SW 1271 (cell line): Measurements from ENCODE around the gene PAQR7.
A peak's percentile ranks its signal among the peaks of the same experiment; 100 is the strongest.

Experiments
- DNase-seq, 2 experiments: peaks; one replicate each; lab custom pipeline; 2025; lab: John Stamatoyannopoulos, UW

PAQR7 gene, protein sequence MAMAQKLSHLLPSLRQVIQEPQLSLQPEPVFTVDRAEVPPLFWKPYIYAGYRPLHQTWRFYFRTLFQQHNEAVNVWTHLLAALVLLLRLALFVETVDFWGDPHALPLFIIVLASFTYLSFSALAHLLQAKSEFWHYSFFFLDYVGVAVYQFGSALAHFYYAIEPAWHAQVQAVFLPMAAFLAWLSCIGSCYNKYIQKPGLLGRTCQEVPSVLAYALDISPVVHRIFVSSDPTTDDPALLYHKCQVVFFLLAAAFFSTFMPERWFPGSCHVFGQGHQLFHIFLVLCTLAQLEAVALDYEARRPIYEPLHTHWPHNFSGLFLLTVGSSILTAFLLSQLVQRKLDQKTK

DNA sequence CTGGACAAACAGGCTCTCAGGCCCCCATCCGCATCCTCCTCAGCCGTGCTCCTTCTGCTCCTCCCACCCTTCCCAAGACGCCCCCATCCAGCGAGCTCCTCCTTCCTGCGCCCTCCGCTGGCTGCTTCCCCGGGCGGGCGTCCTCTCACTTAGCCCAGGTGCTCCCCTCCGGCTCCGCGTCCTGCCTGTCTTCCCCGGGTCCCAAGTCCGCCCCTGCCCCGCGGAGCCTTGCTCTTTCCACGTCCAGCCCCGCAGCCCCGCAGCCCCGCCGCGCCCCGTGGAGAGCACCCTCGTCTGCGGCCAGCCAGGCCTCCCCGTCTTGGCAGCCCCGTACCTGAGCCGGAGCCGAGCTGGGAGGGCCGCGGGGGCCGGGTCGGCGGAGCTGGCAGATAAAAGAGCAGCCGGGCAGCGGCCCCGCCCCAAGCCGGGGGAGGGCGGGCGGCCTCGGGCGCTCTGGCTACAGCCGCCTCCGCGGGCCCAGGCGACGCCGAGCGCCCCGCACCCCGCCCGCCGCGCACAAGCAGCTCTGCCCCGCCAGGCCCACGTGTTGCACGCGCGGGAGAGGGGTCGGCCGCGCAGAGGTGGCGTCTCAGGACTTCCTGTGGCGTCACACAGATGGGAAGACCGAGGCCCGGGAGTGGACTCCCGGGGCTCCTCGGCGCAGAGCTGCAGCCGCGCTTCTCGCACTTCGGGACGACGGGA is at the start of gene PAQR7:
TSS of gene PAQR7 (minus strand) at position 555 of the 702 bp plus-strand sequence. CDS start 11,869 bp downstream, outside the sequence.
- DNase-seq, result peak in 1 of 2 experiments; percentile 58

DNA sequence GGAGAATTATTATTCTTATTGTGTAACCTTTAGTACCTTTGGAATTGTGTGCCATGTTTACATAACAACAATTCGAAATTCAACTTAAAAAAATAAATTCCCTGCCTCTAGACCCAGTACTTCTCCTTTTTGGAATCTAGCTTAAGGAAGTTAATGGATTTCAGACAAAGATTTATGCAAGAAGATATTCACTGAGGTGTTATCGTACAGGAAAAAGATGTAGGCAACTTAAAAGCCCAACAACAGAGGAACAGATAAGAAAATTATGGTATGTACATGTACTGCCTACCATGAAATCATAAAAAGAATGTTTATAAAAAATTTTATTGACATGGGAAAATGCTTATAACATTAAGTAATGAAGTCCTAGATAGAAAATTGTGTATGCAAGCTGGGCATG is 48.9 kb upstream of the PAQR7 start:
- DNase-seq, result no peak

DNA sequence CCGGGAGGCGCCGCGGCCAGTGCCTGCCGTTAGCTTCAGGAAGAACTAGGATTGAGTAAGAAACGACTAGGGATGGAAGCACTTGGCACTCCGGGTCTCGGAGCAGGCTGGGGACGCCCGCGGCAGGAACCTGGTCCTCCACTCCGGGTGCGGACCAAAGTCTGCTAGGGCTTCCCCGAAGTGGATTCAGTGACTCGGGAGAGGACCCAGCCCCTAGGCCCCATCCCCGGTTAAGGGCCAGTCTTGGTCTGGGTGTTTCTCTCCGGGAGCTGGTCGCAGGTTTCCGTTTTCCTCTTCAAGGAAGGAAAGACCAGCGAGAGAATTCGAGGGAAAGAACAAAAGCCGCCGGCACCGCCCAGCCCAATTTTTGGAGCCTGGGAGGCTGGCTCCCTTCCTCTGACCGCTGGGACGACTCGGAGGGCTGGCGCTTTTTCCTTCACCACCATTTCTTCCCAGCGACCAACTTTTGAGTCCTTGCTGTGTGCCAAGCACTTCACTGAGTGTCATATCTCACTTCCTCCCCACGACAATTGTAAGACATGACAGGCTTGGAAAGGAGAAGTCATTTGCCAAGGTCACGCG is 47.6 kb upstream of the PAQR7 start:
- DNase-seq, result no peak

DNA sequence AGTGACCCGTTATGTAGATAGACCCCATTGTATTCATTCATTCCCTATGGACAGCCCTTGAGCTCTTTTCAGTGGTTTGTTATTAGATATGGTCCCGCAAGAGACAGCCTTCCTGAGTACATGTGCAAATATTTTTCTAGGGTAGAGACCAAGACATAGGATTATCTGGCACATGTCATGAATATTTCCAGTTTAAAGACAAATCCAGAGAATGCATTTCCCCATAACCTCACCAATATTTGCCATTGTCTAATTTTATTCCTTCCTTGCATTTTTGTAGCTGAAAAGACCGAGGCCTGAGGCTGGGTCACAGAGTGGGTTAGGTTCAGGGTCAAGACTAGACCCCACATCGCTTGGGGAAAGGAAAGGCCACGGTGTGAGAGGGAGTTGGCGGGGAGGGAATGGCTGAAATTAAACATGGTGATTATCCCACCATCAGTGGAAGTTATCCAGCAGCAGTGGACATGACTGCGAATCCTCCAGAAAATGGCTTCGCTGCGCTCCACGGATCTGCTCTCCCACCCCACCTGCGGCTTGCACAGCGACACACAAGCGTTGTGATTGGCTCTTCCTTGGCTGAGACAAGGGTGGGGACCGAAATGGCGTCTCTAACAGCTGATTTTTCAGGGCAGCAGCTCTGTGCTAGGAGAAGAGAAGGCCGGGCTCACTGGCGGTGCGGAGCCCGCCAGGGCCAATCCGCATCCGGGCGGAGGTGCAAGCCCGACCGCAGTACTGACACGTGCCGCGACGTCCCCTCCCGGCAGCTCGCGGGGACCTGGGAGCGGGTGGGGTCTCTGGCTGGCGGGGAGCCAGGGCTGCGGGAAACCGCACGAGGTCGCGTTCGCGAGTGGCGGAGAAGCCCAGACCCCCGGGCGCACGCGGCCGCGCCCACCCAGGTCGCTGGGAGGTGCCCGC is 46.8 kb upstream of the PAQR7 start:
- DNase-seq, result no peak

DNA sequence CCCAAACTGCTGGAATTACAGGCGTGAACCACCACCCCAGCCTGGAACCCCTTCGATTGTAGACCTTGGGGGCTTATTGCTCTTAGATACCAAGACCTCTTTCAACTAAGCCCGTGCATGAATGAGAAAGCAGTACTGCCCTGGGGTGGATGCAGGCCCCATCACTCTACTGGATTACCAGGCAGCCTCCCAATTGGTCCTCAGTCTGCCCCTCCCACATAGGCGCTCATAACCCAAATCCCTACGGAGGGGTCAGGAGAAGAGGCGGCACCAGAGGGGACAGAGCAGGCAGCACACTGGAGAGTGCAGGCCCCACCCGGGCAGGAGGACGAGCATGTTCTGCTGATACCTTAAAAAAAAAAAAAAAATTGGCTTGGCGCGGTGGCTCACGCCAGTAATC is 43.1 kb upstream of the PAQR7 start:
- DNase-seq, result no peak

DNA sequence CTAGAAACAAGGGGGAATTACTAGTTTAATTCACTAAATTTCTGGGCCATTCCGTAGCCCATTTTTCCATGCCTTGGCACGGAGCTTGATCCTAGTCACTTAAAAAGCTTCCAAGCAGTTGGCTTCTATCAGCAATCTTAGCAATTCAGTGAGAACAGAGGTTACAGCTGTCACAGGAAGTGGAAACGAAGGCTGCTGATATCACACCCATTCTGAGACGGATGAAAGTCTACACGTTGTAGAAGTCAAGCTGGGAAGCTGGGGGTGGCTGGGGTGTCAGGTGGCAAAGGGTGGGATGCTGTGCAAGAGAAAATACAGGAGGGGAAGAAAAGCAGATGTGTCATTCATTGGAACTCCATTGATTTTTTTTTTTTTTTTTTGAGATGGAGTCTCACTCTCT is 42.5 kb upstream of the PAQR7 start:
- DNase-seq, result no peak

DNA sequence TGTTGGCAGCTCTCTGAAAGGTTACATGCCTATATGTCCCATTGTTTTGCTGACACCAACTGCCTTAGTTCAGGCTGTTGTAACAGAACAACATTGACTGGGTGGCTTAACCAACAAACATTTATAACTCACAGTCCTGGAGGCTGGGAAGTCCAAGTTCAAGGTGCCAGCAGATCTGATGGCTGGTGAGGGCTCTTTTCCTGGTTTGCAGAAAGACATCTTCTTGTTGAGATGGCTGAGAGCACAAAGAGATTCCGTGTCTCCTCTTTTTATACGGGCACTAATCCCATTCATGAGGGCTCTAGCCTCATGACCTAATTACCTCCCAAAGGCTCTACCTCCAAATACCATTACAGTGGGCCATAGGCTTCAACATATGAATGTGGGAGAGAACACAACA is 41.0 kb upstream of the PAQR7 start:
- DNase-seq, result no peak

DNA sequence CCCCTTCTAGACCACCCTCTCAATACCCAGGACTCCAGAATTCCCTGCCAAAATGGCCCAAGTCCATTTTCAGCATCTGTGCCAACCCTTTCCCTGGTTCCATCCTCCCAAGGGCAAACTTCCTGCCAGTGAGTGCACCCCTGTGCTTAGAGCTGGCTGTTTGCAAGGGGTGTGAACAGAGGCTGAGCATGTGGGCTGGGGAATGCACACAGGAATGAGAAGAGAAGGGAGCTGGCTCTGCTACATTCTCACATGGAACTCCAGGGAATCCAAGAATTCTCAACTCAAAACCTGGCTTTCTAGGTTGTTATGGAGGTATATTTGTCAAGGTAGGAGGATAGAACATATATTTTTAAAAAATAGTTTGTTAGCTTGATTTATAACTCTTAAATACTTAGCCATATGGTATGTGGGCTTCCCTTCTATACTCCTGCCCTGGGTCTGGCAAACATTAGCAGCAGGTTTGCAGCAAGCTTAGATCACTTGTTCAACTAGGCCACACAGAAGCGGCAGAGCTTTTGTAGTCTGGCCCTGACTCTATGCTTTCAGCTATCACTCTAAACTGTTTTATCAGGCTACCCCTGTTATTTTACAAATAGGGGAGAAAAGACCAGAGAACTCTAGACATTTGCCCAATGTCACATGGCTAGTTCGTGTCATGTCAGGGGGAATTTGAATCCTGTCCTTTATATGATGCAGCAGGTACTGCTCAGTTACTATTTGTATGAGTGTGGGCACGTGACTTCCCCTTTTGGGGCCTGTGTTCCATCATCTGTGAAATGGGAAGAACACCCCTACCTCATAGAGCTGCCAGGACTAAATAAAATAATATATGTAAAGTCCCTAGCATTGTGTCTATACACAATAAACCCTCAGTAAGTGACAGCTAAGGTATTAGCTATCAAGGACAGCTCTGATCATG is 38.8 kb upstream of the PAQR7 start:
- DNase-seq, result no peak

DNA sequence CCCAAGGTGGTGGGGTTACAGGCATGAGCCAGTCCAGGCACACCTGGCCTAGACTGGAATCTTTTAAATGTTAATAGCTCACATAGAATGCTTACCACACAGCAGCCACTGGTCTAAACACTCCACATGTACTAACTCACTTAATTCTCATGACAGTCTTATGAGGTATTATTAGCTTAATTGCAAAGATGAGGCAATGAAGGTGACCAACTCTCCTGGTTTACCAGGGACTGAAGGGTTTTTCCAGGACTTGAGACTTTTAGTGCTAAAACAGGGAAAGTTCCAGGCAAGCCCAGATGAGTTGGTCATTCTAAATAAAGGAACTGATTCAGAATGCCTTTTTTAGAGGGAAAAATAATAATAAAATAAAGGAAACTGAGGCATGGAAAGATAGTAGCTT is 37.7 kb upstream of the PAQR7 start:
- no peak for DNase-seq

DNA sequence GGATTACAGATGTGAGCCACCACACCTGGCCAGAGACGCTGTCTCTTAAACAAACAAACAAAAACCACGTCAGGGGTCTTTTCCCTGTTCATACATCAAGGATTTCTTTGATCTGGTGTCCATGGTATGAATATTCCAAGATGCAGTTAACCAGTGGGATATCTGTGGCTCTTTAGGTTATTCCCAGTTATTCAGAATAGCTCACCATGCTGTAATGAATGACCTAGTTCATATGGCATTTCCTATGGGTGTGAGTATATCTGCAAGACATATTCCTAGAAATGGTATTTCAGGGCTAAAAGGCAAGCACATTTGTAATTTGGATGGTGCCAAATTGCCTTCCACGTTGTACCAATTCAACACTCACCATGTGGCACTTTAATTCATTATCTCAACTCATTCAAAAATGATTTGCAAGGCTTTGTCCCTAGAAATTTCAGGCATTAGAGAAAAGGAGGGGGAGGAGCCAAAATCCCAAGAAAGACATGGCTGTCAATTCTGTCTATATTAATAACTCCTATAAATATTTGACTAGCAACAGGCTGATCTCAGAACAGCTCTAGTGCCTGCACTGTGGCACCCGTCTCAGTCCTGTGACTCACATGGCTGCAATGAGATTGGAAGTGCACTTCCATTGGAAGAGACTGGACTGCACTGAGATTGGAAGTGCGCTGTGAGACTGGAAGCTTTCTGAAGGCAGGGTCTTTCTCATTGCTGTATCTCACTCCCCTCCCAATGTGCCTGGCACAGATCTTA is 36.7 kb upstream of the PAQR7 start:
- DNase-seq, result peak in 1 of 2 experiments; percentile 27

DNA sequence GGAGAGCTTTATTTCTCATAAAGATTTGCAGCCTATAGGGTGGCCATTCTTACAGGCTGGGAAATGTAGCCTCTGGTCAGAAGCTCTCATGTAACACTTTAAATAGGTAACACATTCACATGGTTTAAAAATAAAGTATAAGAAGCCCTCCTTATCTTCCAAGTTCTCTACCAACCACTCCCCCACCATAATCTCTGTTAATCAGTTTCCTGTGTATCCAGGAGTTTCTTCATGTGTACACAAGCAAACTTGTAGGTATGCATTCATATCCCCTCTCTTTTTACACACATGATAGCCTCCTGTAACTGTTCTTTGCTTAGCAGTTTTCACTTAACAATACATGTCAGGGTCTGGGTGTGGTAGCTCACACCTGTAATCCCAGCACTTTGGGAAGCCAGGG is 35.7 kb upstream of the PAQR7 start:
- no peak for DNase-seq

DNA sequence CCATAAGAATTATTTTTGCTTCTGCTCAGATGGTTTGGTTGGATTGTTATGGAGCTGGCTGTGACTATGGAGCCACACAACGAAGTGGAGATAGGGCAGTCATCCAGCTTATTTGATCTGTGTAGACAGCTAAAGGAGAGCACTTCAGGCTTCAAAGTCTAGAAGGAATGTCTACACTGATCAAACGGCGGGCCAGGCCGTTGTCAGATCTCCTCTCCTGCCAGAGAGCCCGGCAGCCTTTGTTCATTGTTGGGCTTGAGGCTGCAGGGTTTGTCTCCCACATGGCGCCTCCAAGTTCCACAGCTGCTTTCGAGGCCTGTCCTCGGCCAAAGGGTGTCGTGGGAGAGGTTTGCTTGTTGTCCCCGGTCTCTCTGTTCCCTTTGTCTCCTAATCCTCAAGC is 33.5 kb upstream of the PAQR7 start:
- DNase-seq, result no peak

DNA sequence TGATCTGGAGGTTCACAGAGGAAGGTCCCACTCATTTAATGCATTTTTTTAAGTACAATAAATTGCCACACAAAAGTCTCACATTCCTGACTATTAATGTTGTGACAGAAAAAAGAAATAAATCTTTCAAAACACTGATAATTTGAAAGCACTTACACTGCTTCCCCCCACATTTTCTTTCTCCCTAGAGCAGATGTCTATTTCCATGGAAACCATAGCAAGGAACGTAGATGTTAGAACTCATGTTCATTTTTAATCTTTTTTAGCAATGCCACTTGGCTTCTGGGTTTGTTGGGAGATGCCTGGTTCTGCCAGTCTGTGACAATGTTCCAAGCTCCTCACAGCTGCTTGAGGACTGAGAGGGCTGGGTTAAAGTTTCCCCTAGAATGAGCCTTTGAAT is 32.7 kb upstream of the PAQR7 start:
- DNase-seq, result no peak

DNA sequence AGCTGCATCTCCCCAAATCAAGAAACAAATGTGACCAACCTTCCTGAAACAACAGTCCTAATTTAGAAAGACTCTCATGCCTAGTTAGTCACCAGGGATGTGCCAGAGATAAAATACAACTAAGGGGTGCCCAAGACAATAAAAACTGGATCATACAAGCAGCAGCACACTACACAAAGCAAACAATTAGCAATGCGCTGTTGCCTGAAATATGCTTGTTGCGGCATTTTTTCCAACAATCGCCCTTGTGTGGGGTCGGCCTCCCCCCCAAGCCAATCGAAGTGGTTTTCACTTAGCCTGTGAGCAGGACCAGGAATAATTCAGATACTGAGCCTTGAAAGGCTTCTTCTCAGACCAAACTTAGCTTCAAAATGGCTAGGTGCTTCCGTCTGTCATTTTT is 32.1 kb upstream of the PAQR7 start:
- DNase-seq, result no peak

DNA sequence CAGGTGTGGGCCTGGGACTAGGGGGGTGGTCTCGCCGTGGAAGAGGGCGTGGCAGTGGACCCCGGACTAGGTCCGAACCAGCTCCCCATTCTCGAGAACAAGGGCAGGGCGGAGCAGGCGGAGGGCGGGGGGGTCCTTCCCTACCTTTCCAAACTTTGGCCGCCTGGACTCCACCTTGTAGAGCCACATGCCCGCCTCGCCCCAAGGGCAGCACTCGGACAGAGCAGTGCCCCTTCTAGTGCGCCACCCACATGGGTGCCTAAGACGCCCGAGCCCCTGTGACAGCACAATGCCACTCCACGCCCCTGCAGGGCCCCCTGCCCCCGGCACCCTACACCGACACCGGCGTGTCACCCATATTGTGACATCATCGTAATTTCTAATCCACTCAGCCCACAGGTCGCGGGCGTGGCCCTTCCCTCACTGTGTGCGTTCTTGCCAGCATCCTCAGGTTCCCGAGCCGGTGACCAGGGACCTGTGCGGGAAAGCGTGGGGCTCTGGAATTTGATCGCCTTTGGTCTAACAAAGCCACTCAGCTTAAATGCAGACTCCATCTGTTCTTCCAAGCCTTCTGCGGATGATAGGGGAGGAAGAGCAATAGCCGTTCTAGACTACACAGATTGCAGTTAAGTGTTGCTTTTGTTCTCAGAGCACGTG is 31.3 kb upstream of the PAQR7 start:
- DNase-seq, result no peak

DNA sequence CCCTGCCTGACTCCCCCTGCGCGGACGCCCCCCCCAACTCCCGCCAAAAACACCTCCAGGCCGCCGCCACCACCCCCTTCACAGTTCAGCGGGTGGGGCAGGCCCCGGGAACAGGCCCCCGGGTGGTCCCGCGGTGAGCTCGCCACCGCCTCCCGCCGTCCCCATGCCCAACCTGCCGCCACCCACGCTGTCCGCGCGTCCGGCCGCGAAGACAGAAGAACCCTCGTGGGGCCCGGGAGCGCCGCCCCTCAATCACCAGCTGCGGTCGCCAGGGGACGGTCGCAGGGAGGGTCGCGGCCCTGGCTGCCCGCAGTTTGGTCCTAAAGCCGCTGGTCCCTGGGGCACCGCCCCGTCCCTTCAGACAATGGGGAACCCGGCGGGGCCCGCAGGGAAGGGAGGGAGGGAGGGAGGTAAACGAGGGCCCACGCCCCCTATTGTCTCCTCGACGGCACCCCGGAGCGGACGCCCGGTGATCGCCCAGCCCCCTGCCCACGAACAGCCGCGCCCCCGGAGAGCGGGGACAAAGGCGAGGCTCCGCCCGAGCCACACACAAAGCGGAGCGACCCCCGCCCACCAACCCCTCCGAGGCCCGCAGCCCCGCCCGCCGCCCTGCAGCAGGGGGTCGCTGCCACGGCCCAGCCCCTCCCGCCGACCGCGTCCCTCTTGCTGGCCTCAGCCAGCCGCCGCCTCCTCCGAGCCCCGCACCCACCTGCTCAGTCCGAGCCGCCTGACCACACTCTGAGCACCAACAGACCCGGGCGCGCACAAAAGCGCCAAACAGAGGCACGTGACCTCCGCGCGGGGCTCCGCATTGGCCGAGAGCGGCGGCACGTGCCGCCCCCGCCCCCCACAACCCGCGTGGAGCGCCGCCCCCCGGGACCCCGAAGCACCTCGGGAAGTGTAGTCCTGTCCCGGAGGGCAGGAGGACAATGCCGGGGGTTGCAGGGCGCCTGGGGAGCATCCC is 30.5 kb upstream of the PAQR7 start, which contains the start of gene STMN1:
TSS of gene STMN1 (minus strand) at position 740 of the 964 bp plus-strand sequence. CDS start 1,743 bp downstream, outside the sequence.
- peak; percentile 56 to 80 for DNase-seq

DNA sequence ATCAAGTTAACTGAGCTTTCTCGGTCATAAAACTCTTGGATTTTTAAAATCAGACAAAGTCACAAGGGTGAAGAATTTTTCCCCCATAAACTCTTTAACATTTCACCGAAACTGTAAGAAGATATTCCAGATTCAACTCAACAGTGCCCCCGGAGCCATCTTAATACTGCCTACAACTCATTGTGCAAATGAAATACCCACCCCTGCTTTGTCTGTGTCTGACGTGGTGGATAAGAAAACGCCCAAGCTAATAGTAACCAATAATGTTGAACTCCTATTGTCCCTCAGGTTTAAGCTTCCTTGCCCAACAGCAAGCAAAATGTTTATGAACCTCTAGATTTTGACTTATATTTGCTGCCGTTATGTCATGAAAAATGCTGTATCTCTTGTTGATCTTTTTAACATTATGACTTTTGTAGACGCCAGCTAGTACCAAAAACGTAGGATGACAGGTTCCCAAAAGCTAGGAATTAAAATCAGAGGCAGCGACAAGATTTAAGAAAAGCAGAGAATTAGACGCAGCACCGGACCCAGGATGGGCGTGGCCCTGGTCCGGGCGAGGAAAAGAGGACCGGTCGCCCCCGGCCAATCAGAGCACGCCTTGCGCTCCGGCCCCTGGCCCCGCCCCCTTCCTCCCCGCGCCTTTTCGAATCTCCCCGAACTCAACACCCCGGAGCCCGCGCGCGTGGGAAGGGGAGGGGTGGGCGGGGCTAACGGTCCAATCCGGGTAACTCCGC is 29.6 kb upstream of the PAQR7 start:
- DNase-seq, result peak; percentile 74 to 86

DNA sequence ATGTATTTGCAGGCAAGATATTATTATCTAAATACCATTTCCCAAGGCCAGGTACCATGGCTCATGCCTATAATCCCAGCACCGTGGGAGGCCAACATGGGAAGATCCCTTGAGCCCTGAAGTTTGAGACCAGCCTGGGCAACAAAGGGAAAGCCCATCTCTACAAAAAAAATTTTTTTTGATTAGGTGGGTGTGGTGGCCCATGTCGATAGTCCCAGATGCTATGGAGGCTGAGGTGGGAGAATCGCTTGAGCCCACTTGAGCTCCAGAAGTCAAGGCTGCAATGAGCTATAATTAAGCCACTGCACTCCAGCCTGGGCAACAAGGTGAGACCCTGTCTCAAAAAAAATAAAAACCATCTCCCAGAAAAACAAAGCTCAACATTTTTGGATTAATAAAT is 28.5 kb upstream of the PAQR7 start:
- DNase-seq, result no peak
